ENCODE measurements around the gene FBXO31. TPM values are rescaled to one million over a fixed set of nuclear protein-coding genes. Genes with fewer than 3 reads are reported as not detected.

The FBXO31 gene
- 18.4 and 23.0 TPM in 2 replicates for total RNA-seq

GRCh38 chr16:87383505-87384161, at the start of gene FBXO31:
Gene FBXO31, minus strand, starts transcription at chr16:87383776. Its CDS starts 32 bp downstream, at chr16:87383744.

GRCh38 chr16:87391950-87392820, 8.6 kb upstream of the FBXO31 start, which contains the start of gene MAP1LC3B:
Gene MAP1LC3B, plus strand, starts transcription at chr16:87392336. Its CDS starts 92 bp downstream, at chr16:87392428.

GRCh38 chr16:87316923-87317749, 66.4 kb downstream of the FBXO31 start, which contains the start of gene C16orf95:
Gene C16orf95, minus strand, starts transcription at chr16:87317392. Its CDS starts 150 bp downstream, at chr16:87317242.

Other genes starting within 250 kb of the FBXO31 start
- 1.0 TPM in 1 of 2 replicates, not detected in the other for gene C16orf95, start 66.4 kb downstream of the FBXO31 start, total RNA-seq
- 46.2 and 81.1 TPM in 2 replicates for gene MAP1LC3B, start 8.6 kb upstream of the FBXO31 start, total RNA-seq
- 5.6 and 11.5 TPM in 2 replicates for gene ZCCHC14, start 109.2 kb upstream of the FBXO31 start, total RNA-seq
- under 0.01 and 0.08 TPM in 2 replicates for gene JPH3, start 218.7 kb upstream of the FBXO31 start, total RNA-seq

Measured in epithelial cell of alveolus of lung (primary cell).